ENCODE measurements around the gene PINLYP.
A peak's percentile ranks its signal among the peaks of the same experiment; 100 is the strongest.

Gene PINLYP

DNA sequence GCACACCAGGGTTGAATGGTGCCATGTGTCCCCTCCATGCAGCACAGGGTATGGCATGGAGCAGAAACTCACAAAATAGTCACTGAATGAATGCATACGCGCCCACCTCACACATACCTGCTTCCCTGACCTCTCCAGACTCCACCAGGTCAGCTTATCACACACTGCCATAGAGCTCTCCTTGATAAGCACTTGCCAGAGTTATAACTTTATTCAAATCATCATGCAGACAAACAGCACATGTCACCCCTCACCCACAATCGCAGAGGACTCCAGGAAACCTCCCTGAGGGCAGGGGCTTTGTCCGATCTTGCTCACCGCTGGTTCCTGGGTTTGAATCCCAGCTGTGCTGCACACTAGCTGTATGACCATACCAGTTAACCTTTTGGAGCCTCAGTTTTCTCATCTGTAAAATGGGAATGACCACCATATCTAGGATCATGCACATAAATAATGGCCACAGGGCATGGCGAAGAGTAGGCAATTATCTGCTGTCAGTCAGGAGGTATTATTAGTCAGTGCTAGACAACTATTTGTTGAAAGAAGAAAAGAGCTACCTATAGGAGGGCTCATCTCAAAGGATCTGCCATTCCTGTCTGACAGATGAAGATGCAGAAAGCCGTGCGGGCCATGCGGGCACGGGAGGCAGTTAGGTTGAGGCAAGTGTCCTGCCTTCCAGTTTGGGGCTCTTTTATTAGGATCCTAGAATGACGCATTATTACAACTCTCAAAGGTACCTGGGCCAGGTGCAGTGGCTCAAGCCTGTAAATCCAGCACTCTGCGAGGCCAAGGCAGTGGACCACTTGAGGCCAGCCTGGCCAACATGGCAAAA is 14.2 kb upstream of the PINLYP start:
- no peaks in the 10 kb centered on the region for H3K27me3 Mint-ChIP-seq (ENCODE audit: low read depth)
- H3K36me3 Mint-ChIP-seq (ENCODE audit: low read depth), result peaks cover 37% of the 10 kb centered on the region
- no peaks in the 10 kb centered on the region for H3K9me3 Mint-ChIP-seq
- H3K4me3 Mint-ChIP-seq, result no peak overlapping the region
- H3K4me1 Mint-ChIP-seq (ENCODE audit: low read depth), result peaks cover 32% of the 10 kb centered on the region
- H3K27ac Mint-ChIP-seq, result peak overlapping the region; percentile 95
- DNase-seq (ENCODE audit: low spot score), result no peak

DNA sequence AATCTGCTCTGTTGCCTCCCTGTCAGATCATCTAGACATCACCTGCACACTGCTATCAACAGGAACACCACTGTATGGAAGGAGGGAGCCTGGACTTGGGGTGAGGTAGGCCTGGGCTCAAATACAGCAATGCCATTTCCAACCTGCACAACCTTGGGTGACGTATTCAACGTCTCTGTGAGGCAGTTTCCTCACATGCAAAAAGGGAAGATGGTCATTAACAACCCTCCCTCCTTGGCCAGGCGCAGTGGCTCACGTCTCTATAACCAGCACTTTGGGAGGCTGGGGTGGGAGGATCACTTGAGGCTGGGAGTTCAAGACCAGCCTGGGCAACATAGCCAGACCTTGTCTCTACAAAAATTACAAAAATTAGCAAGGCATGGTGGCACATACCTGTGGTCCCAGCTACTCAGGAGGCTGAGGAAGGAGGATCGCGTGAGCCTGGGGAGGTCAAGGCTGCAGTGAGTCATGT is 13.3 kb upstream of the PINLYP start:
- Mint-ChIP-seq H3K4me3 (peak overlapping the region; percentile 52), H3K9me3 (no peaks in the 10 kb centered on the region), H3K4me1 (ENCODE audit: low read depth) (peaks cover 32% of the 10 kb centered on the region), H3K27me3 (ENCODE audit: low read depth) (no peaks in the 10 kb centered on the region), H3K36me3 (ENCODE audit: low read depth) (peaks cover 39% of the 10 kb centered on the region), H3K27ac (peak overlapping the region; percentile 95)
- no peak for DNase-seq (ENCODE audit: low spot score)

DNA sequence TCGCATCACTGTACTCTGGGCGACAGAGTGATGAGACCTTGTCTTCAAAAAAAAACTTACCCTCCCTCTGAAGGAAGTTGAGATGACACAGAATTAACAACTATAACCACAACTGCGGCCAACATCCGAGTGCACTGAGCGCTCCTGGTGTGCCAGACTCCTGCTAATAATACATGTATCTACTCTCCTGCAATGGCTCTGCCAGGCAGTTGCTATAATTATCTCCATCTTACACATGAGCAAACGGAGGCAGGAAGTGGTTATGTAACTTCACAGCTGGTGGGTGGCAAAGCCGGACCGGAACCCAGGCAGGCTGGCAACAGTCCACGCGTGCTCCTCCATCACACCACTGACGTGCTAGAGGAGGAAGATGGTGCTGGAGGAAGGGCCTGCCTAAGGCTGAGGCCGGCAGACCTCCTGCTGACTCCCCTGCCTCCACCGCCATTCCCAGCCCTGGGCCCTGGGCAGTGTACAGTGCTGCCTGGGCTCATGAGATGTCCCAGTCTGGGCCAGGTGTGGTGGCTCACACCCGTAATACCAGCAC is 12.8 kb upstream of the PINLYP start:
- peak overlapping the region; percentile 95 for H3K27ac Mint-ChIP-seq
- no peaks in the 10 kb centered on the region for H3K9me3 Mint-ChIP-seq
- peak; percentile 60 for DNase-seq (ENCODE audit: low spot score)
- H3K4me3 Mint-ChIP-seq, result peak overlapping the region; percentile 52
- peaks cover 32% of the 10 kb centered on the region for H3K4me1 Mint-ChIP-seq (ENCODE audit: low read depth)
- peaks cover 35% of the 10 kb centered on the region for H3K36me3 Mint-ChIP-seq (ENCODE audit: low read depth)
- no peaks in the 10 kb centered on the region for H3K27me3 Mint-ChIP-seq (ENCODE audit: low read depth)

DNA sequence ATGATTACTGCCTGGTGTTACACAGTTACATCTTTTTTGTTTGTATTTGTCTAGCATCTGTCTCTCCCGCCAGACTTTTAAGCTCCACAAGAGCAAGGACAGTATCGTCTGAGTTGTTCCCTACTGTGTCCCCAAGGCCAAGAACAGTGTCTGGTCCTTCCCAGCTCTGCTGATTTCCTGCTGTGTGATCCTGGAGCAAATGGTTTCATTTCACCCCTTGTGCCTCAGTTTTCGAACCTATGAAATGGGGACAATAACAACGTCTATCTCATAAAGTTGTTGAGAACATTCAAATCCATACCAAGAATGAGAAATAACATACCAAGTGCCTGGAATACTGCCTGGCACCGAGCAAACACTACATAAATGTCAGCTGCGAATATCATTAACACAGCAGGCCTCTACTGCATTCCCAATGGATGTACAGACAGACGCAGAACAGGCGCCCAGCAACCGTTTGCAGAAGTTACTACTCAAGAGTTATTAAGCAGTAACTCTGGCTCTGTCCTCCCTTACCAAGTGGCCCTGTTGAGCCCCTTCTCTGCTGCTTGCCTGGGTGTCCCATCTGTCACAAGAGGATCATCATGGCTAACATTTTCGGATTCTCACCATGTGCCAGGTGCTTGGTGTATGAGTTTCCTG is 11.7 kb upstream of the PINLYP start:
- Mint-ChIP-seq H3K9me3 (no peaks in the 10 kb centered on the region), H3K27ac (peak overlapping the region; percentile 85), H3K4me1 (ENCODE audit: low read depth) (peaks cover 32% of the 10 kb centered on the region), H3K4me3 (no peak overlapping the region), H3K36me3 (ENCODE audit: low read depth) (peaks cover 34% of the 10 kb centered on the region), H3K27me3 (ENCODE audit: low read depth) (no peaks in the 10 kb centered on the region)
- DNase-seq (ENCODE audit: low spot score), result no peak

DNA sequence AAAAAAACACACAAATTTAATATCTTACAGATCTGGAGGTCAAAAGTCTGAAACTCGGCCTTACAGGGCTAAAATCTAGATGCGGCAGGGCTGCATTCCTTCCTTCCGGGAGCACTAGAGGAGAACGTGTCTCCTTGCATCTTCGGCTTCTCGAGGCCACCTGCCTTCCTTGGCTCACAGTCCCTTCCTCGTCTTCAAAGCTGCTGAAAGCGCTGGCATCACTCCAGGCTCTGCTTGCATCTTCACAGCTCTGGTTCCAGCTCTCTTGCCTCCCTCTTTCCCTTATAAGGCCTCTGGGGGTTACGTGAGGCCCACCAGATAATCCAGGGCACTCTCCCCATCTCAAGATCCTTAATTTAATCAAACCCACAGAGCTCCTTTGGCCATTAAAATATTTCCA is 10.8 kb upstream of the PINLYP start:
- no peak for DNase-seq (ENCODE audit: low spot score)
- H3K4me1 Mint-ChIP-seq (ENCODE audit: low read depth), result peaks cover 32% of the 10 kb centered on the region
- no peak overlapping the region for H3K4me3 Mint-ChIP-seq

DNA sequence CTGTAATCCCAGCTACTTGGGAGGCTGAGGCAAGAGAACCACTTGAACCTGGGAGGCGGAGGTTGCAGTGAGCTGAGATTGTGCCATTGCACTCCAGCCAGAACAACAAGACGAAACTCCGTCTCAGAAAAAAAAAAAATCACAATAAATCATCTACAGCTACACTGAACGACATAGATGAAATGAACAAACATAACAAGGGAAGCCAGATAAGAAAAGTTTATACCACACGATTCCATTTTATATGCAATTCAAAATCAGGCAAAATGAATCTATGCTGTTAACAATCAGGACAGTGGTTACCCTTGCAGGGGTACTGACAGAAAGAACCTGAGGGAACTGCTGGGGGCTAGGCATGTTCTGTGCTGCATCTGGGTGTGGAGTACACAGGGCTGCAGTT is 5.9 kb upstream of the PINLYP start:
- H3K27ac Mint-ChIP-seq, result no peak overlapping the region
- H3K27me3 Mint-ChIP-seq (ENCODE audit: low read depth), result no peaks in the 10 kb centered on the region
- peaks cover 6% of the 10 kb centered on the region for H3K4me1 Mint-ChIP-seq (ENCODE audit: low read depth)
- H3K9me3 Mint-ChIP-seq, result no peaks in the 10 kb centered on the region
- DNase-seq (ENCODE audit: low spot score), result no peak
- H3K36me3 Mint-ChIP-seq (ENCODE audit: low read depth), result peaks cover 4% of the 10 kb centered on the region
- no peak overlapping the region for H3K4me3 Mint-ChIP-seq

More for the DNA sequence above, 10.8 kb upstream of the PINLYP start:
- H3K27ac Mint-ChIP-seq, result peak overlapping the region; percentile 69
- H3K27me3 Mint-ChIP-seq (ENCODE audit: low read depth), result no peaks in the 10 kb centered on the region
- H3K9me3 Mint-ChIP-seq, result no peaks in the 10 kb centered on the region
- peaks cover 32% of the 10 kb centered on the region for H3K36me3 Mint-ChIP-seq (ENCODE audit: low read depth)

DNA sequence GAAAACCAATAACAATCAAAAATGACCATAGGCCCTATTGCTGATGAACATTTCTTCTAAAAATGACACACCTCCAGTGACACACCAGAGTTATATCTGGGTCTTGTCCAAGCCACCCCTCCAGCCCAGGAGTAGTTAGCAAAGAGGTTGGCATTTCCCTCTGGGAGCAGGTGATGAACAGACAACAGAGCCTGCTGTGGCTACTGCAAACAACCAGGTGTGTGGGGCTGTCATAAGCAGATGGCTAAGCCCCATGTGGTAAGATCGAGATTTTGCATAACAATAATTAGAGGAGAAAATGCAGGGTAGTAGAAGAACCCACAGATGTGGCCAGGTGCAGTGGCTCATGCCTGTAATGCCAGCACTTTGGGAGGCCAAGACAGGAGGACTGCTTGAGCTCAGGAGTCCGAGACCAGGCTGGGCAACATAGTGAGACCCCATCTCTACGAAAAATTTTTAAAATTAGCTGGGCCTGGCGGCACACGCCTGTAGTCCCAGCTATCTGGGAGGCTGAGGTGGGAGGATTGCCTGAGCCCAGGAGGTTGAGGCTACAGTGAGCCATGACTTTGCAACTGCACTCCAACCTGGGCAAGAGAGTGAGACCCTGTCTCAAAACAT is 5.3 kb upstream of the PINLYP start:
- H3K27ac Mint-ChIP-seq, result no peak overlapping the region
- H3K4me3 Mint-ChIP-seq, result no peak overlapping the region
- no peak for DNase-seq (ENCODE audit: low spot score)
- no peaks in the 10 kb centered on the region for H3K27me3 Mint-ChIP-seq (ENCODE audit: low read depth)
- H3K36me3 Mint-ChIP-seq (ENCODE audit: low read depth), result peaks cover 5% of the 10 kb centered on the region
- H3K4me1 Mint-ChIP-seq (ENCODE audit: low read depth), result peaks cover 3% of the 10 kb centered on the region
- H3K9me3 Mint-ChIP-seq, result no peaks in the 10 kb centered on the region

DNA sequence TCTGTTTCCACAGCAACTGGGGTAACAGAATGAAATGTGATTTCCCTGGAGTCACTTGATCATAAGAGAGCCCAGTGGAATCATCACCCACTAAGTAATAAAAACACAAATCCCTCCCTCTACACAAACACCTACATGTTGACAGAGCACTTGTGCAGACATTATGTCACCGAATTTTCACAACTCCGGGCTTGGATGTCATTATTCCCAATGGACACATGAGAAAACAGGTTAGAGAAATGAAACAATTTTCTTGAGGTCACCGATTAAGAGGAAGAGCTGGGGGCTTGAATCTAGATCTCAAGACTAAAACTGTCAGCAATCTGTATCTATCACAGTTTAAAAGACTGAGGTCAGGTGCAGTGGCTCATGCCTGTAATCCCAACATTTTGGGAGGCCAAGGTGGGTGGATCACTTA is 3.4 kb upstream of the PINLYP start:
- no peak overlapping the region for H3K27ac Mint-ChIP-seq
- H3K36me3 Mint-ChIP-seq (ENCODE audit: low read depth), result peaks cover 2% of the 10 kb centered on the region
- H3K4me3 Mint-ChIP-seq, result no peak overlapping the region
- H3K9me3 Mint-ChIP-seq, result no peaks in the 10 kb centered on the region
- no peak for DNase-seq (ENCODE audit: low spot score)
- peaks cover 4% of the 10 kb centered on the region for H3K4me1 Mint-ChIP-seq (ENCODE audit: low read depth)
- H3K27me3 Mint-ChIP-seq (ENCODE audit: low read depth), result no peaks in the 10 kb centered on the region

DNA sequence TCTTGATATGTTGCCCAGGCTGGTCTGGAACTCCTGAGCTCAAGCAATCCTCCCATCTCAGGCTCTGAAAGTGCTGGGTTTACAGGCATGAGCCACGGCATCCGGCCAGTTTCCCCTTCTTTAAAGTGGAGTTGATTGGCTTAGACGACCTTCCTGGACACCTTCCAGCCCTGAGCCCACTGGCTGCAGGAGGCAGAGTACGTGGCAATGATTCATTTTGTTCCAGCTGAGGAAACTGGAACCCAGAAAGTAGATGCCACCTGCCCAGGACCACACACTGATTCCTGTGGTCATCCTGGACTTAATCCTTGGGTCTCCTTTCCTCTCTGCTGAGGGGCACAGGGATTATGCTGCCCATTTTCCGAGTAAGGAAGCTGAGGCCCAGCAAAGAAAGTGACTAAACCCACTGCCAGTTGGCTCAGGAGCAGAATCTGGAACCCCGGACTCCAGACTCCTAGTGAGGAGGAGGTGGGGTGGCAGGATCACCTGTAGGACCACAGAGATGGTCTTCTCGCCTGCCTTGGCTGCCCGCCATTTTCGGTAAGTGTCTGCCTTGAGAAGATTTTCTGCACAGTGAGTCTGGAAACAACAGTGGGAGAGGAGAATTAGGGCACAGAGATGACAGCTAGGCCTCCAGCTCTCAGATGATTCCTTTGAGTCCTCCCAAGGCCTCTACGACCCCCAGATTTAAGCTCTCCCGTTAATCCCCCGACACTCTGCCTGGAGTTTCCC is 1.0 kb upstream of the PINLYP start:
- Mint-ChIP-seq H3K36me3 (ENCODE audit: low read depth) (peaks cover 6% of the 10 kb centered on the region), H3K27me3 (ENCODE audit: low read depth) (peaks cover 2% of the 10 kb centered on the region), H3K9me3 (no peaks in the 10 kb centered on the region), H3K27ac (peak overlapping the region; percentile 95), H3K4me1 (ENCODE audit: low read depth) (peaks cover 12% of the 10 kb centered on the region), H3K4me3 (peak overlapping the region; percentile 98)
- no peak for DNase-seq (ENCODE audit: low spot score)

DNA sequence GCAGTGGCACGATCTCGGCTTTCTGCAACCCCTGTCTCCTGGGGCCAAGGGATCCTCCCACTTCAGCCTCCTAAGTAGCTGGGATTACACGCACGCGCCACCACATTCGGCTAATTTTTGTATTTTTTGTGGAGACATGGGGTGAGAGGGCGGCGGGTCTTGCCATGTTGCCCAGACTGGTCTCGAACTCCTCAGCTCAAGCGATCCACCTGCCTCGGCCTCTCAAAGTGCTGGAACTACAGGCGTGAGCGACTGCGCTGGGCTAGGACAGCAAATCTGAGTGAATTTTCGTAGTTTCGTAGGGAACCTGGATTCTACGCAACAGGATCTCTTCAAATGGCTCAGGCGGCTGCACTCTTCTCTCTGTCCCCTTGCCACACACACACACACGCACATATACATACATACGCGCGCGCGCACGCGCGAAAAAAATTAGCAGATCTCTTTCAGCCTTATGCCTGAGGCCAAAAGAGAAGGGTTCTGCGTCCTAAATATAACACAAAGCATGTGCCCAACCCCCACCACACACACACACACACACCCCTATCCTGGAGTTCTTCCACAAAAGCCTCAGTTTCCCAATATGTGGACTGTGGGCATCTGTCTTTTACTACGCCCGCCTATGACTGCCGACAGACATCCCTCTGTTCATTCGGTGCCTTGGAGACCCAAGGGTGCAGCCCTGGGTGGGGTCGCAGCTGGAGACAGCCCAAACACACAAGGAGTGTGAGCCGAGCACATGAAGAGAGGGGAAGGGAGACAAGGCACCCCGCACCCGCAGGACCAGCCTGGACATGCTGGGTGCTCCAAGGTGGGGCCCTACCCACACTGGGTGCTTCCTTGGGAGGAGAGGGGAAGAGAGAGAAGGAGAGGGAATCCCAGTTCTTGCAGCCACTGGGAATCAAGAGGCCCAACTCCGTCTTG is 616 bp downstream of the PINLYP start:
- Mint-ChIP-seq H3K9me3 (no peaks in the 10 kb centered on the region), H3K36me3 (ENCODE audit: low read depth) (peaks cover 6% of the 10 kb centered on the region), H3K27me3 (ENCODE audit: low read depth) (peaks cover 2% of the 10 kb centered on the region), H3K27ac (peak overlapping the region; percentile 69), H3K4me1 (ENCODE audit: low read depth) (peaks cover 18% of the 10 kb centered on the region), H3K4me3 (peak overlapping the region; percentile 98)
- no peak for DNase-seq (ENCODE audit: low spot score)

DNA sequence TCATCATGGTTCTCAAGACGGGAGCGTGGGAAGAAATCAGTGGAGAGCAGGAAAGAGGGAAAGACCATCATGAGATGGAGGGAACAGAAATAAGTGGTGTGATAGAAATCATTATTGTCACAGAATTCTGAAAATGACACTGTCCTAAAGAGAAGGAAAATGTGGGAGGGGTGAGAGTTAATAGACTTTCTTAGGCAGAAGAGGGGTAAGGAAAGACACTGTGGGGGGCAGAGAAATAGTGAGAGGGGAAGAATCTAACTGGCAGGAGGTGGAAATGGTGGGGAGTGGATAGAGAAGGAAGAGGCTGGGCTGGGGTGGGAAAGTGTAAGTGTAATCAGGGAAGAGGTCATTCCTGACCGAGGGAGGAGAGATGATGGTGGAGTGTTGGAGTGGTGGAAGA is 3.2 kb downstream of the PINLYP start:
- Mint-ChIP-seq H3K27ac (peak overlapping the region; percentile 90), H3K9me3 (no peaks in the 10 kb centered on the region), H3K36me3 (ENCODE audit: low read depth) (peaks cover 6% of the 10 kb centered on the region), H3K4me1 (ENCODE audit: low read depth) (peaks cover 25% of the 10 kb centered on the region), H3K27me3 (ENCODE audit: low read depth) (peaks cover 2% of the 10 kb centered on the region), H3K4me3 (peak overlapping the region; percentile 85)
- DNase-seq (ENCODE audit: low spot score), result no peak

DNA sequence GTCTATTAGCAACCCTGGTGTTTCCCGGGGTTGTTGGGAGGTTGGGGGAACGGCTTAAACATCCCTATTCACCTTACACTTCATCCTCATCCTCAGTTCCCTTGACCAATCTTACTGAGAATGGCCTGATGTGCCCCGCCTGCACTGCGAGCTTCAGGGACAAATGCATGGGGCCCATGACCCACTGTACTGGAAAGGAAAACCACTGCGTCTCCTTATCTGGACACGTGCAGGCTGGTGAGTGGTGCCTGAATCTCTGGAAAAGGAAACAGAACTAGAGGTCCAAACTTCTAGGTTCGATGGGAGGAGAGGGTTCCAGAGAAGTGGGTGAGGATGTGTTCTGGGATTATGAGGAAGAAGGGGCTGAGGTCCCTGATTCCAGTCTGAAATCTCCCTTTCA is 5.9 kb downstream of the PINLYP start:
- no peaks in the 10 kb centered on the region for H3K9me3 Mint-ChIP-seq
- DNase-seq (ENCODE audit: low spot score), result no peak
- H3K27ac Mint-ChIP-seq, result peak overlapping the region; percentile 52
- peaks cover 18% of the 10 kb centered on the region for H3K36me3 Mint-ChIP-seq (ENCODE audit: low read depth)
- peak overlapping the region; percentile 85 for H3K4me3 Mint-ChIP-seq
- peaks cover 25% of the 10 kb centered on the region for H3K4me1 Mint-ChIP-seq (ENCODE audit: low read depth)
- peaks cover 2% of the 10 kb centered on the region for H3K27me3 Mint-ChIP-seq (ENCODE audit: low read depth)

DNA sequence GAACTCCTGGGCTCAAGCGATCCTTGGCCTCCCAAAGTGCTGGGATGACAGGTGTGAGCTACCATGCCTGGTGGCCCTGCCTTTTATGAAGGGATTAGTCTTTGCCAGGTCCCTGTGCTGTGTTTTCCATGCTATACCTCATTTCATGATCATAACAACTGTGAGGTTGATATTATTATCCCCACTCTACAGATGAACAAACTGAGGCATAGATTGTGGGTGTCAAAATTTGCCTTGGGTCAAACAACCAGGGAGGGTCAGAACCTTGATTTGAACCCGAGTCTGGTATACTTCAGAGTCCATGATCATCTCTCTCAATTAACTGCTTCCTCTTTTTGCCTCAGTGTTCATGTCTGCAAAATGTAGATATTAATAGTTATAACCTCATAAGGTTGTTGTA is 6.9 kb downstream of the PINLYP start:
- H3K36me3 Mint-ChIP-seq (ENCODE audit: low read depth), result peaks cover 21% of the 10 kb centered on the region
- H3K4me3 Mint-ChIP-seq, result no peak overlapping the region
- H3K27me3 Mint-ChIP-seq (ENCODE audit: low read depth), result peaks cover 2% of the 10 kb centered on the region
- H3K4me1 Mint-ChIP-seq (ENCODE audit: low read depth), result peaks cover 24% of the 10 kb centered on the region
- H3K27ac Mint-ChIP-seq, result no peak overlapping the region
- H3K9me3 Mint-ChIP-seq, result no peaks in the 10 kb centered on the region
- no peak for DNase-seq (ENCODE audit: low spot score)

All from T-helper 2 cell treated with Interferon-gamma antibody and Interleukin-4, amounts not matched to agents 5 μg/mL and 100 μg/mL, for 36 hours (primary cell).